ENCODE data around the gene TPX2. TPM values are rescaled to one million over a fixed set of nuclear protein-coding genes. Genes with fewer than 3 reads are reported as not detected.

The TPX2 gene
- total and polyA plus RNA-seq, 2 donors from 2014 or later: 0.47 to 1.4 TPM

- FAIRE-seq: no peak
- Histone ChIP-seq H3K9me3 (ENCODE audit: control insufficient read depth in 2 of 3, insufficient read depth in 1 of 3, low read length in 3 of 3) (no peaks in the 10 kb centered on the region), H3K36me3 (ENCODE audit: control insufficient read depth in 2 of 3, insufficient read depth in 3 of 3, low read length in 3 of 3) (peaks cover 2 to 20% (median 7%) of the 10 kb centered on the region in 3 donors), H3K9ac (ENCODE audit: low read length in 3 of 3) (peak overlapping the region in 1 of 3 donors; percentile 44), H3K27me3 (ENCODE audit: control insufficient read depth, insufficient read depth, low read length) (no peaks in the 10 kb centered on the region), H3K27ac (ENCODE audit: low read depth in 2 of 2, low read length in 2 of 2) (peak overlapping the region; percentile 60 to 95), H3K4me1 (ENCODE audit: control insufficient read depth in 2 of 3, insufficient read depth in 2 of 3, low read depth in 1 of 3, low read length in 3 of 3) (peaks cover 0 to 51% (median 42%) of the 10 kb centered on the region in 3 donors), H3K4me3 (ENCODE audit: low read length in 3 of 3) (peak overlapping the region in 1 of 3 donors; percentile 2)
- no peak for TF ChIP-seq CTCF (IDR thresholded peaks at IDR 0.05; ENCODE audit: borderline replicate concordance, extremely low read depth, insufficient read depth)
- intact Hi-C loops (cut with DNase I): no loop called here
- DNase-seq: no peak
These were observed 44.1 kb upstream of the TPX2 start for GRCh38 chr20:31694842-31695593.

- intact Hi-C loops (cut with DNase I): no loop called here
- no peaks in the 10 kb centered on the region for H3K9me3 ChIP-seq (ENCODE audit: control insufficient read depth in 2 of 3, insufficient read depth in 1 of 3, low read length in 3 of 3)
- TF ChIP-seq CTCF (IDR thresholded peaks at IDR 0.05; ENCODE audit: borderline replicate concordance, extremely low read depth, insufficient read depth): no peak
- no peak for FAIRE-seq
- peak overlapping the region; percentile 60 to 95 for H3K27ac ChIP-seq (ENCODE audit: low read depth in 2 of 2, low read length in 2 of 2)
- H3K27me3 ChIP-seq (ENCODE audit: control insufficient read depth, insufficient read depth, low read length): no peaks in the 10 kb centered on the region
- H3K4me1 ChIP-seq (ENCODE audit: control insufficient read depth in 2 of 3, insufficient read depth in 2 of 3, low read depth in 1 of 3, low read length in 3 of 3): peaks cover 0 to 57% (median 49%) of the 10 kb centered on the region in 3 donors
- no peak overlapping the region for H3K4me3 ChIP-seq (ENCODE audit: low read length in 3 of 3)
- no peak for DNase-seq
- peak overlapping the region in 1 of 3 donors; percentile 13 for H3K9ac ChIP-seq (ENCODE audit: low read length in 3 of 3)
- peaks cover 2 to 20% (median 7%) of the 10 kb centered on the region in 3 donors for H3K36me3 ChIP-seq (ENCODE audit: control insufficient read depth in 2 of 3, insufficient read depth in 3 of 3, low read length in 3 of 3)
These were observed 43.0 kb upstream of the TPX2 start for GRCh38 chr20:31695849-31696804.

- Histone ChIP-seq H3K4me3 (ENCODE audit: low read length in 3 of 3) (no peak overlapping the region), H3K9me3 (ENCODE audit: control insufficient read depth in 2 of 3, insufficient read depth in 1 of 3, low read length in 3 of 3) (no peaks in the 10 kb centered on the region), H3K27ac (ENCODE audit: low read depth in 2 of 2, low read length in 2 of 2) (peak overlapping the region; percentile 82 to 94), H3K4me1 (ENCODE audit: control insufficient read depth in 2 of 3, insufficient read depth in 2 of 3, low read depth in 1 of 3, low read length in 3 of 3) (peaks cover 0 to 55% (median 51%) of the 10 kb centered on the region in 3 donors), H3K9ac (ENCODE audit: low read length in 3 of 3) (peak overlapping the region in 2 of 3 donors; percentile 45 to 72), H3K27me3 (ENCODE audit: control insufficient read depth, insufficient read depth, low read length) (no peaks in the 10 kb centered on the region), H3K36me3 (ENCODE audit: control insufficient read depth in 2 of 3, insufficient read depth in 3 of 3, low read length in 3 of 3) (peaks cover 2 to 14% (median 5%) of the 10 kb centered on the region in 3 donors)
- TF ChIP-seq CTCF (IDR thresholded peaks at IDR 0.05; ENCODE audit: borderline replicate concordance, extremely low read depth, insufficient read depth): no peak
- no peak for DNase-seq
- intact Hi-C loops (cut with DNase I): no loop called here
- FAIRE-seq: no peak
These were observed 40.8 kb upstream of the TPX2 start for GRCh38 chr20:31698243-31698802.

All from kidney (tissue), 14 donors.